Thyroid gland (tissue), 4 donors: ENCODE measurements around the gene ZNF627. TPM values are rescaled to one million over a fixed set of nuclear protein-coding genes. Genes with fewer than 3 reads are reported as not detected.
A peak's percentile ranks its signal among the peaks of the same experiment; 100 is the strongest.

Experiments used
- DNase-seq, 2 donors: peaks; one replicate each; pipeline ENCODE4 v3.0.0-alpha.2; 2019
- H3K27ac ChIP-seq, 3 donors: fragments of 200-600 bp; sonication (generic); 1 replicate in 2 of 3; 2 replicates in 1 of 3; pipeline ENCODE4 v1.5.1; 2016 to 2019; ENCODE audit warnings: mild to moderate bottlenecking in 1 of 3, moderate library complexity in 1 of 3
- H3K27me3 ChIP-seq: fragments of 200-600 bp; sonication (generic); one replicate; pipeline ENCODE4 v1.5.1; 2019
- H3K36me3 ChIP-seq, 2 donors: fragments of 200-600 bp; sonication (generic); one replicate each; pipeline ENCODE4 v1.5.1; 2016 to 2019
- H3K4me1 ChIP-seq, 2 donors: fragments of 200-600 bp; sonication (generic); one replicate each; pipeline ENCODE4 v1.5.1; 2017 to 2019
- H3K4me3 ChIP-seq, 3 donors: fragments of 200-600 bp; sonication (generic); replicated peaks in 1 of 3; 1 replicate in 2 of 3; 2 replicates in 1 of 3; pipeline ENCODE4 v1.5.1; 2016; ENCODE audit warnings: mild to moderate bottlenecking in 1 of 3
- H3K9me3 ChIP-seq: fragments of 200-600 bp; sonication (generic); one replicate; pipeline ENCODE4 v1.5.1; 2017
- CTCF ChIP-seq, 6 experiments: fragments of 200-600 bp in 3 of 6; fragments of 450-650 bp in 3 of 6; sonication (generic) in 3 of 6; IDR thresholded peaks; one replicate each; pipeline ENCODE4 v1.5.1; 2016 to 2019; ENCODE audit warnings: antibody characterized with exemption in 6 of 6, mild to moderate bottlenecking in 2 of 6, inconsistent platforms in 1 of 6, moderate library complexity in 1 of 6
- POLR2A ChIP-seq, 2 donors: fragments of 450-650 bp; IDR thresholded peaks; one replicate each; pipeline ENCODE4 v1.6.1; 2017; ENCODE audit warnings: antibody characterized with exemption in 2 of 2, mild to moderate bottlenecking in 2 of 2, moderate library complexity in 1 of 2
- WGBS, 2 donors: methylation state at CpG; one replicate each; pipeline ENCODE4 v1.1.5; 2017; 5-methylcytosine and 5-hydroxymethylcytosine counted together
- intact Hi-C: fragments of 100-400 bp; cut with DNase I; formaldehyde crosslinking; loops from one replicate; pipeline ENCODE4 v1.15.1; 2023
- total RNA-seq, 4 donors: library from RNA; depleted of rRNA; stranded (reverse); fragments of >200 nt; gene quantifications; one replicate each; pipeline ENCODE4 v1.2.3, GENCODE V29; 2016

The ZNF627 gene
- total RNA-seq, 4 donors from 2014 or later, result 14.5 to 24.3 (median 21.7) TPM

GRCh38 chr19:11586331-11586730 lies 11.0 kb upstream of the ZNF627 start:
- WGBS, 2 donors, result 76 to 79% methylated on average over 6 of the region's 6 CpGs
- TF ChIP-seq POLR2A (IDR thresholded peaks at IDR 0.05) (no peak), CTCF (IDR thresholded peaks at IDR 0.05) (no peak)
- Histone ChIP-seq H3K36me3 (no peaks in the 10 kb centered on the region), H3K27me3 (no peaks in the 10 kb centered on the region), H3K9me3 (no peaks in the 10 kb centered on the region), H3K27ac (no peak overlapping the region), H3K4me3 (no peak overlapping the region), H3K4me1 (peaks cover 4 to 8% of the 10 kb centered on the region in 2 donors)
- DNase-seq, result no peak
- intact Hi-C loops, result loop anchor here (5.0 to 10.0 kb wide), 2 partner anchors 92 to 294 kb away; no protein-coding TSS in a partner anchor

GRCh38 chr19:11587302-11587974 lies 9.8 kb upstream of the ZNF627 start:
- H3K27ac ChIP-seq, result no peak overlapping the region

GRCh38 chr19:11587975-11588631 lies 9.2 kb upstream of the ZNF627 start:
- intact Hi-C loops, result loop anchor here (5.0 to 10.0 kb wide), 2 partner anchors 93 to 296 kb away; no protein-coding TSS in a partner anchor
- WGBS, 2 donors, result 74 to 76% methylated on average over 13 of the region's 13 CpGs
- H3K27me3 ChIP-seq, result no peaks in the 10 kb centered on the region
- TF ChIP-seq POLR2A (IDR thresholded peaks at IDR 0.05), result no peak
- TF ChIP-seq CTCF (IDR thresholded peaks at IDR 0.05), result peak in 1 of 6 experiments; percentile 5
- H3K27ac ChIP-seq, result no peak overlapping the region
- no peaks in the 10 kb centered on the region for H3K36me3 ChIP-seq
- DNase-seq, result no peak
- no peaks in the 10 kb centered on the region for H3K9me3 ChIP-seq
- H3K4me1 ChIP-seq, result no peaks in the 10 kb centered on the region
- H3K4me3 ChIP-seq, result no peak overlapping the region

More at GRCh38 chr19:11587302-11587974, 9.8 kb upstream of the ZNF627 start:
- no peaks in the 10 kb centered on the region for H3K36me3 ChIP-seq
- H3K4me3 ChIP-seq, result no peak overlapping the region
- DNase-seq, result peak; percentile 66 to 75
- WGBS, 2 donors, result 4 to 9% methylated on average over 7 of the region's 7 CpGs
- TF ChIP-seq POLR2A (IDR thresholded peaks at IDR 0.05), result no peak
- peak; percentile 78 to 92 (median 82) for TF ChIP-seq CTCF (IDR thresholded peaks at IDR 0.05)
- intact Hi-C loops, result loop anchor here (5.0 to 10.0 kb wide), 2 partner anchors 93 to 295 kb away; no protein-coding TSS in a partner anchor
- H3K4me1 ChIP-seq, result no peaks in the 10 kb centered on the region
- H3K9me3 ChIP-seq, result no peaks in the 10 kb centered on the region
- H3K27me3 ChIP-seq, result no peaks in the 10 kb centered on the region

GRCh38 chr19:11594084-11594483 lies 3.2 kb upstream of the ZNF627 start:
- Histone ChIP-seq H3K4me3 (no peak overlapping the region), H3K27me3 (no peaks in the 10 kb centered on the region), H3K27ac (no peak overlapping the region), H3K4me1 (peaks cover 9 to 12% of the 10 kb centered on the region in 2 donors), H3K9me3 (no peaks in the 10 kb centered on the region), H3K36me3 (no peaks in the 10 kb centered on the region)
- no peak for TF ChIP-seq POLR2A (IDR thresholded peaks at IDR 0.05)
- TF ChIP-seq CTCF (IDR thresholded peaks at IDR 0.05), result no peak
- 89 to 96% methylated on average over 4 of the region's 4 CpGs for WGBS, 2 donors
- intact Hi-C loops, result no loop called here
- DNase-seq, result no peak

GRCh38 chr19:11596156-11596555 lies 1.1 kb upstream of the ZNF627 start:
- Histone ChIP-seq H3K27ac (no peak overlapping the region), H3K27me3 (no peaks in the 10 kb centered on the region)
- intact Hi-C loops, result no loop called here

More at GRCh38 chr19:11596156-11596555, 1.1 kb upstream of the ZNF627 start:
- 82 to 87% methylated on average over 10 of the region's 10 CpGs for WGBS, 2 donors
- no peak for TF ChIP-seq POLR2A (IDR thresholded peaks at IDR 0.05)
- TF ChIP-seq CTCF (IDR thresholded peaks at IDR 0.05), result no peak
- peaks cover 13 to 22% of the 10 kb centered on the region in 2 donors for H3K4me1 ChIP-seq
- DNase-seq, result no peak
- no peak overlapping the region for H3K4me3 ChIP-seq
- no peaks in the 10 kb centered on the region for H3K36me3 ChIP-seq
- H3K9me3 ChIP-seq, result no peaks in the 10 kb centered on the region
